ENCODE results near the gene ZNF385B. TPM values are rescaled to one million over a fixed set of nuclear protein-coding genes. Genes with fewer than 3 reads are reported as not detected.

Gene ZNF385B
- total and polyA plus RNA-seq, 2 donors (not counting 1 experiment from before 2014, with no cell fraction given), result not detected

- Mint-ChIP-seq H3K4me1 (no peaks in the 10 kb centered on the region), H3K4me3 (no peak overlapping the region), H3K27ac (no peak overlapping the region), H3K9me3 (ENCODE audit: insufficient read depth) (peaks cover 4% of the 10 kb centered on the region), H3K27me3 (peaks cover 3% of the 10 kb centered on the region)
- no CpG with 5 or more reads among the region's 4 CpGs for WGBS (ENCODE audit: insufficient coverage)
- Histone ChIP-seq H3K4me3 (ENCODE audit: control extremely low read depth in 1 of 5, extremely low read depth in 1 of 5, insufficient read depth in 1 of 5, low read depth in 2 of 5, low read length in 4 of 5) (no peak overlapping the region), H3K79me2 (ENCODE audit: control insufficient read depth, insufficient read depth, low read length) (no peaks in the 10 kb centered on the region), H3K4me2 (replicated peaks; ENCODE audit: low read depth, low read length, poor library complexity, severe bottlenecking) (no peak overlapping the region), H3K4me1 (ENCODE audit: control insufficient read depth in 2 of 2, insufficient read depth in 2 of 2, low read length in 2 of 2) (no peaks in the 10 kb centered on the region), H4K20me1 (ENCODE audit: control insufficient read depth, insufficient read depth, low read length, poor library complexity, severe bottlenecking) (no peaks in the 10 kb centered on the region), H3K27me3 (replicated peaks in 1 of 4; ENCODE audit: control extremely low read depth in 1 of 4, control insufficient read depth in 3 of 4, insufficient read depth in 4 of 4, low read length in 3 of 4) (no peaks in the 10 kb centered on the region), H3K36me3 (replicated peaks in 1 of 2; ENCODE audit: control extremely low read depth in 1 of 2, control insufficient read depth in 1 of 2, extremely low read depth in 1 of 2, insufficient read depth in 2 of 2, low read length in 1 of 2) (no peaks in the 10 kb centered on the region), H2AFZ (ENCODE audit: insufficient read depth, low read depth, low read length, poor library complexity, severe bottlenecking) (no peak overlapping the region), H3K9ac (ENCODE audit: low read length) (no peak overlapping the region), H3K27ac (ENCODE audit: low read length in 2 of 2) (no peak overlapping the region), H3K9me3 (ENCODE audit: control extremely low read depth in 1 of 3, control insufficient read depth in 2 of 3, insufficient read depth in 1 of 3, low read length in 2 of 3) (peaks cover 0 to 5% (median 4%) of the 10 kb centered on the region in 3 donors)
- no peak for DNase-seq
- ChIA-PET CTCF (interaction anchor here (0.7 kb wide), 1 partner anchor 19 kb away, joined by 3 read pairs; no protein-coding TSS in a partner anchor), POLR2A (no interaction called here)
- no peak for ATAC-seq (ENCODE audit: low read depth)
- TF ChIP-seq, protein P1, sequence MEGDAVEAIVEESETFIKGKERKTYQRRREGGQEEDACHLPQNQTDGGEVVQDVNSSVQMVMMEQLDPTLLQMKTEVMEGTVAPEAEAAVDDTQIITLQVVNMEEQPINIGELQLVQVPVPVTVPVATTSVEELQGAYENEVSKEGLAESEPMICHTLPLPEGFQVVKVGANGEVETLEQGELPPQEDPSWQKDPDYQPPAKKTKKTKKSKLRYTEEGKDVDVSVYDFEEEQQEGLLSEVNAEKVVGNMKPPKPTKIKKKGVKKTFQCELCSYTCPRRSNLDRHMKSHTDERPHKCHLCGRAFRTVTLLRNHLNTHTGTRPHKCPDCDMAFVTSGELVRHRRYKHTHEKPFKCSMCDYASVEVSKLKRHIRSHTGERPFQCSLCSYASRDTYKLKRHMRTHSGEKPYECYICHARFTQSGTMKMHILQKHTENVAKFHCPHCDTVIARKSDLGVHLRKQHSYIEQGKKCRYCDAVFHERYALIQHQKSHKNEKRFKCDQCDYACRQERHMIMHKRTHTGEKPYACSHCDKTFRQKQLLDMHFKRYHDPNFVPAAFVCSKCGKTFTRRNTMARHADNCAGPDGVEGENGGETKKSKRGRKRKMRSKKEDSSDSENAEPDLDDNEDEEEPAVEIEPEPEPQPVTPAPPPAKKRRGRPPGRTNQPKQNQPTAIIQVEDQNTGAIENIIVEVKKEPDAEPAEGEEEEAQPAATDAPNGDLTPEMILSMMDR (IDR thresholded peaks at IDR 0.05), result no peak
- no peak for TF ChIP-seq EZH2 (IDR thresholded peaks at IDR 0.05; ENCODE audit: borderline replicate concordance, insufficient read depth, low read depth, low read length, poor library complexity, severe bottlenecking)
- intact Hi-C loops (cut with micrococcal nuclease), result no loop called here
These were observed 319.8 kb downstream of the ZNF385B start for GRCh38 chr2:179541586-179541985.

GRCh38 chr2:179539124-179539511 lies 322.3 kb downstream of the ZNF385B start:
- H3K4me3 Mint-ChIP-seq, result no peak overlapping the region
- POLR2A ChIA-PET, result no interaction called here
- CTCF ChIA-PET, result no interaction called here
- intact Hi-C loops (cut with micrococcal nuclease), result no loop called here
- Histone ChIP-seq H3K27ac (ENCODE audit: low read length in 2 of 2) (no peak overlapping the region), H3K36me3 (replicated peaks in 1 of 2; ENCODE audit: control extremely low read depth in 1 of 2, control insufficient read depth in 1 of 2, extremely low read depth in 1 of 2, insufficient read depth in 2 of 2, low read length in 1 of 2) (no peaks in the 10 kb centered on the region), H3K79me2 (ENCODE audit: control insufficient read depth, insufficient read depth, low read length) (no peaks in the 10 kb centered on the region), H3K9me3 (ENCODE audit: control extremely low read depth in 1 of 3, control insufficient read depth in 2 of 3, insufficient read depth in 1 of 3, low read length in 2 of 3) (peaks cover 0 to 5% (median 4%) of the 10 kb centered on the region in 3 donors), H3K4me2 (replicated peaks; ENCODE audit: low read depth, low read length, poor library complexity, severe bottlenecking) (no peak overlapping the region), H4K20me1 (ENCODE audit: control insufficient read depth, insufficient read depth, low read length, poor library complexity, severe bottlenecking) (no peaks in the 10 kb centered on the region), H3K4me1 (ENCODE audit: control insufficient read depth in 2 of 2, insufficient read depth in 2 of 2, low read length in 2 of 2) (no peaks in the 10 kb centered on the region), H3K9ac (ENCODE audit: low read length) (no peak overlapping the region), H3K4me3 (ENCODE audit: control extremely low read depth in 1 of 5, extremely low read depth in 1 of 5, insufficient read depth in 1 of 5, low read depth in 2 of 5, low read length in 4 of 5) (no peak overlapping the region), H3K27me3 (replicated peaks in 1 of 4; ENCODE audit: control extremely low read depth in 1 of 4, control insufficient read depth in 3 of 4, insufficient read depth in 4 of 4, low read length in 3 of 4) (no peaks in the 10 kb centered on the region), H2AFZ (ENCODE audit: insufficient read depth, low read depth, low read length, poor library complexity, severe bottlenecking) (no peak overlapping the region)
- no peaks in the 10 kb centered on the region for H3K4me1 Mint-ChIP-seq
- DNase-seq (no peak), ATAC-seq (ENCODE audit: low read depth) (no peak)
- no peak overlapping the region for H3K27ac Mint-ChIP-seq
- TF ChIP-seq, protein P1 (IDR thresholded peaks at IDR 0.05), result no peak
- TF ChIP-seq EZH2 (IDR thresholded peaks at IDR 0.05; ENCODE audit: borderline replicate concordance, insufficient read depth, low read depth, low read length, poor library complexity, severe bottlenecking), result no peak
- H3K27me3 Mint-ChIP-seq, result no peaks in the 10 kb centered on the region
- WGBS (ENCODE audit: insufficient coverage), result no CpG with 5 or more reads among the region's 1 CpG
- H3K9me3 Mint-ChIP-seq (ENCODE audit: insufficient read depth), result peaks cover 4% of the 10 kb centered on the region

Data from B cell (primary cell).